Right atrium auricular region (tissue), 2 donors: Measurements from ENCODE around the gene AVL9. TPM values are rescaled to one million over a fixed set of nuclear protein-coding genes. Genes with fewer than 3 reads are reported as not detected.
"Not testable (repeated sequence)": the region's sequence is repeated elsewhere in the genome, so short reads cannot be mapped to it uniquely, and the experiment has no call there.

Experiments
- DNase-seq: peaks from one replicate; pipeline ENCODE4 v3.0.0-alpha.2; 2019; ENCODE audit warnings: low spot score
- H3K27ac ChIP-seq, 2 donors: fragments of 200-600 bp; sonication (generic); 1 replicate in 1 of 2; 2 replicates in 1 of 2; pipeline ENCODE4 v1.5.1; 2016 to 2019
- H3K27me3 ChIP-seq, 2 donors: fragments of 200-600 bp; sonication (generic); one replicate each; pipeline versions ENCODE4 v1.5.1 to v1.6.0; 2017 to 2019
- H3K36me3 ChIP-seq: fragments of 200-600 bp; sonication (generic); one replicate; pipeline ENCODE4 v1.5.1; 2016
- H3K4me1 ChIP-seq, 2 donors: fragments of 200-600 bp; sonication (generic); one replicate each; pipeline versions ENCODE4 v1.5.1 to v1.6.0; 2017 to 2019
- H3K4me3 ChIP-seq, 2 donors: fragments of 200-600 bp; sonication (generic); 1 replicate in 1 of 2; 2 replicates in 1 of 2; pipeline ENCODE4 v1.5.1; 2017 to 2019; ENCODE audit warnings: mild to moderate bottlenecking in 1 of 2, moderate library complexity in 1 of 2
- H3K9me3 ChIP-seq, 2 donors: fragments of 200-600 bp; sonication (generic); one replicate each; pipeline ENCODE4 v1.5.1; 2019
- CTCF ChIP-seq, 2 donors: fragments of 200-600 bp; sonication (generic); IDR thresholded peaks; one replicate each; pipeline ENCODE4 v1.5.1; 2019; ENCODE audit warnings: antibody characterized with exemption in 2 of 2
- total RNA-seq, 2 donors: library from RNA; depleted of rRNA; stranded (reverse); fragments of >200 nt; gene quantifications; one replicate each; pipeline ENCODE4 v1.1.0, GENCODE V29; 2016

Gene AVL9
- total RNA-seq, 2 donors from 2014 or later = 10.1 to 14.3 TPM

GRCh38 chr7:32461484-32461883 lies 33.8 kb upstream of the AVL9 start:
- Histone ChIP-seq H3K4me3 (no peak overlapping the region), H3K27ac (no peak overlapping the region), H3K36me3 (no peaks in the 10 kb centered on the region), H3K4me1 (no peaks in the 10 kb centered on the region), H3K27me3 (no peaks in the 10 kb centered on the region), H3K9me3 (no peaks in the 10 kb centered on the region)
- no peak for TF ChIP-seq CTCF (IDR thresholded peaks at IDR 0.05)
- DNase-seq = no peak

- TF ChIP-seq CTCF (IDR thresholded peaks at IDR 0.05) = no peak
- Histone ChIP-seq H3K27me3 (no peaks in the 10 kb centered on the region), H3K36me3 (no peaks in the 10 kb centered on the region), H3K27ac (no peak overlapping the region), H3K4me1 (no peaks in the 10 kb centered on the region), H3K9me3 (no peaks in the 10 kb centered on the region), H3K4me3 (no peak overlapping the region)
- DNase-seq = no peak
These were observed 32.8 kb upstream of the AVL9 start for GRCh38 chr7:32462451-32462850.

GRCh38 chr7:32462977-32463376 lies 32.3 kb upstream of the AVL9 start:
- Histone ChIP-seq H3K27ac (no peak overlapping the region), H3K4me3 (no peak overlapping the region), H3K27me3 (no peaks in the 10 kb centered on the region), H3K9me3 (no peaks in the 10 kb centered on the region), H3K4me1 (no peaks in the 10 kb centered on the region), H3K36me3 (no peaks in the 10 kb centered on the region)
- no peak for DNase-seq
- TF ChIP-seq CTCF (IDR thresholded peaks at IDR 0.05) = no peak

- not testable (repeated sequence) for H3K27me3 ChIP-seq, DNase-seq, H3K27ac ChIP-seq, H3K9me3 ChIP-seq, H3K36me3 ChIP-seq, H3K4me1 ChIP-seq, H3K4me3 ChIP-seq
These were observed 30.5 kb upstream of the AVL9 start for GRCh38 chr7:32464641-32465416.

- H3K9me3 ChIP-seq, H3K36me3 ChIP-seq, H3K4me3 ChIP-seq, H3K27me3 ChIP-seq, H3K4me1 ChIP-seq, DNase-seq, H3K27ac ChIP-seq: not testable (repeated sequence)
These were observed 25.3 kb upstream of the AVL9 start for GRCh38 chr7:32470004-32470403.

GRCh38 chr7:32470871-32471270 lies 24.4 kb upstream of the AVL9 start:
- no peak for DNase-seq
- H3K36me3 ChIP-seq = no peaks in the 10 kb centered on the region
- H3K4me1 ChIP-seq = no peaks in the 10 kb centered on the region
- H3K4me3 ChIP-seq = no peak overlapping the region
- no peak for TF ChIP-seq CTCF (IDR thresholded peaks at IDR 0.05)
- H3K27ac ChIP-seq = no peak overlapping the region
- H3K27me3 ChIP-seq = no peaks in the 10 kb centered on the region
- no peaks in the 10 kb centered on the region for H3K9me3 ChIP-seq

GRCh38 chr7:32472015-32472414 lies 23.3 kb upstream of the AVL9 start:
- no peak for DNase-seq
- no peaks in the 10 kb centered on the region for H3K4me1 ChIP-seq
- TF ChIP-seq CTCF (IDR thresholded peaks at IDR 0.05) = no peak
- H3K27me3 ChIP-seq = no peaks in the 10 kb centered on the region
- H3K36me3 ChIP-seq = no peaks in the 10 kb centered on the region
- no peak overlapping the region for H3K4me3 ChIP-seq
- no peak overlapping the region for H3K27ac ChIP-seq
- H3K9me3 ChIP-seq = no peaks in the 10 kb centered on the region
